HepG2 (cell line): ENCODE data around the gene CAB39. TPM values are rescaled to one million over a fixed set of nuclear protein-coding genes. Genes with fewer than 3 reads are reported as not detected.

ENCODE experiments used
- BRF2 ChIP-seq: sonication (generic); formaldehyde crosslinking; IDR thresholded peaks from 2 replicates; pipeline ENCODE4 v1.8.1; 2022; ENCODE audit warnings: mild to moderate bottlenecking, missing genetic modification reagents
- CAMTA2 ChIP-seq: sonication (generic); formaldehyde crosslinking; IDR thresholded peaks from 2 replicates; pipeline ENCODE4 v1.4.0; 2020; ENCODE audit warnings: mild to moderate bottlenecking, missing genetic modification reagents, borderline replicate concordance
- GABPB1 ChIP-seq: IDR thresholded peaks from 2 replicates; pipeline ENCODE4 v1.6.1; 2016; ENCODE audit warnings: mild to moderate bottlenecking, missing genetic modification reagents, moderate library complexity, missing compliant biosample characterization
- HNRNPK ChIP-seq: fragments of 200-400 bp; formaldehyde crosslinking; IDR thresholded peaks from 2 replicates; pipeline ENCODE4 v1.6.1; 2018; ENCODE audit warnings: low read length, low read depth, moderate library complexity, mild to moderate bottlenecking; ENCODE audit not compliant: poor library complexity, severe bottlenecking
- HNRNPL ChIP-seq: fragments of 200-400 bp; formaldehyde crosslinking; IDR thresholded peaks from 2 replicates; pipeline ENCODE4 v1.6.1; 2017; ENCODE audit warnings: mild to moderate bottlenecking, low read depth, low read length
- MAZ ChIP-seq, 2 experiments: sonication (generic) in 1 of 2; formaldehyde crosslinking in 1 of 2; IDR thresholded peaks; 2 replicates each; pipeline versions ENCODE4 v1.5.0 to v1.6.1; 2012 to 2020; ENCODE audit warnings: low read depth in 2 of 2, mild to moderate bottlenecking in 2 of 2, borderline replicate concordance in 1 of 2, improper control_type of control experiment in 1 of 2, low read length in 1 of 2, missing genetic modification reagents in 1 of 2, moderate library complexity in 1 of 2
- PTBP1 ChIP-seq: fragments of 200-400 bp; formaldehyde crosslinking; IDR thresholded peaks from 2 replicates; pipeline ENCODE4 v1.6.1; 2018; ENCODE audit warnings: low read length, low read depth; ENCODE audit not compliant: poor library complexity, severe bottlenecking
- SMYD3 ChIP-seq: sonication (generic); formaldehyde crosslinking; IDR thresholded peaks from 2 replicates; pipeline ENCODE4 v1.8.1; 2023; ENCODE audit warnings: mild to moderate bottlenecking, missing genetic modification reagents
- TAF1 ChIP-seq: sonication (generic); formaldehyde crosslinking; IDR thresholded peaks from 2 replicates; pipeline ENCODE4 v1.4.0; 2020; ENCODE audit warnings: missing genetic modification reagents
- TFDP1 ChIP-seq: IDR thresholded peaks from 2 replicates; pipeline ENCODE4 v1.6.1; 2016; ENCODE audit warnings: missing compliant biosample characterization, missing genetic modification reagents, borderline replicate concordance
- ZNF333 ChIP-seq: sonication (generic); formaldehyde crosslinking; IDR thresholded peaks from 2 replicates; pipeline ENCODE4 v1.4.0; 2020; ENCODE audit warnings: mild to moderate bottlenecking, missing genetic modification reagents, borderline replicate concordance
- ZNF335 ChIP-seq: sonication (generic); formaldehyde crosslinking; IDR thresholded peaks from 2 replicates; pipeline ENCODE4 v1.4.0; 2020; ENCODE audit warnings: missing genetic modification reagents
- ZNF772 ChIP-seq: sonication (generic); formaldehyde crosslinking; IDR thresholded peaks from 2 replicates; pipeline ENCODE4 v1.5.0; 2020; ENCODE audit warnings: mild to moderate bottlenecking, missing genetic modification reagents
- ZNF883 ChIP-seq: sonication (generic); formaldehyde crosslinking; IDR thresholded peaks from 2 replicates; pipeline ENCODE4 v1.5.1; 2020; ENCODE audit warnings: mild to moderate bottlenecking, missing genetic modification reagents; ENCODE audit errors: not compliant biosample characterization
- polyA plus RNA-seq, 8 experiments: library from polyadenylated mRNA; depleted of rRNA in 3 of 8; stranded (reverse) in 7 of 8; unstranded in 1 of 8; fragments of >200 nt; fragmentation: Illumina TruSeq in 4 of 8; extraction: Trizol in 4 of 8; gene quantifications; 2 replicates each; pipeline versions ENCODE4 v1.2.1 to v1.2.3, GENCODE V29; 2011 to 2016; ENCODE audit warnings: low read depth in 4 of 8, missing spikeins in 1 of 8, mixed read lengths in 1 of 8; ENCODE audit not compliant: insufficient read depth in 1 of 8
- total RNA-seq, 5 experiments: library from RNA; depleted of rRNA; stranded (reverse); fragments of >200 nt; fragmentation: Illumina TruSeq; extraction: Trizol; gene quantifications; 2 replicates each; pipeline ENCODE4 v1.2.3, GENCODE V29; 2016; ENCODE audit warnings: low read depth in 1 of 5
- TF ChIP-seq, protein P1 (sequence below): sonication (generic); formaldehyde crosslinking; IDR thresholded peaks from 2 replicates; pipeline ENCODE4 v1.5.1; 2020; ENCODE audit warnings: mild to moderate bottlenecking, missing genetic modification reagents, moderate library complexity
- TF ChIP-seq, protein P2 (sequence below): IDR thresholded peaks from 2 replicates; pipeline ENCODE4 v1.6.1; 2012; ENCODE audit warnings: inconsistent platforms
- TF ChIP-seq, protein P3 (sequence below): sonication (generic); formaldehyde crosslinking; IDR thresholded peaks from 2 replicates; pipeline ENCODE4 v1.5.0; 2020; ENCODE audit warnings: mild to moderate bottlenecking, missing genetic modification reagents

Gene CAB39
- total and polyA plus RNA-seq, 2 of the 13 experiments (the other 11 are each of a cell fraction or from before 2014, with no cell fraction given), result 19.3 to 45.3 TPM

DNA sequence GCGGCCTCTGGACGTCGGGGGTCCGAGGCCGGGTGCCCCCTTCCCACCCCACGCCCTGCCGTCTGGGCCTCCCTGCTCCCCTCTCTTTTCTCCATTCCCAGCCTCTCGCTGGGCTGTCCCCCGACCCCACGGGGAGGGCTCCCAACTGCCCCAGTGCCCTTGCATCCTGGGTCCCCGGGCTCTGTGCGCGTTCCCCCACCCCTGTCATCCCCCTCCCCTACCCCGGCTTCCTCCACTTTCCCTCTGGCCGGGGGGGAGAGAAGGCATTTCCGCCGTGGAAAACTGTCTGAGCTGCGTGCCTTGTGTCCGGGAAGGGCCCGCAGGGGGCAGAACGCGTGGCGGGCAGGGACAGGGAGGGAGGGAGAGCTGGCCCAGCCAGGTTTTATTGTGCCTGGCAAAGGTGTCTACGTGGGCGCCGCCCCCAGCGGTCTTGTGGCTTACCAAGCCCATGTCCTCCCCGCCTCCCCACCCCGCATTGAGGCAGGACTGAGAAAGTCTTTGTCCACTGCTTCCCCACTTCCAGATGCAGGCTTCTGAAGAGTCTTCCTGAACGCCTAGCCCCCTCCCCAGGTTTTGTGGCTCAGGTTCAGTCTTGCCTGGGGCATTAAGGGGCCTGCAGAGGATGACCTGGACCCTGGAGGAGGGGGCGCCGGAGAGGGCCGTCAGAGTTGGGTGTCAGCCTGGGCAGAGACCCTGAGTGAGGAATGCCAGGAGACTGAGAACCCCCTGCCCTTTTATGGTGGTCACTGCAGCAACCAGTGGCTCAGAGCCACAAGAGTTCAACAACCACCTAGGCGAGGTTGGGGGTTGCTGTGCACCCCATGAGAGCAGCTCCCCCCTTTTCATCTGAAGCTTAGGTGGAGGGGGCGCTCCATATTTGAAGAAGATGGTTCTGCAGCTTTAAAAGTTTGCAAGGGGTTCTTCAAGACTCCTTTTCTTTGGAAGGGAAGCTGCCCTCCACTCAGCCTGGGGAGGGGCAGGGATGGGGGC is 153.4 kb downstream of the CAB39 start (continued):
- TF ChIP-seq, protein P1, sequence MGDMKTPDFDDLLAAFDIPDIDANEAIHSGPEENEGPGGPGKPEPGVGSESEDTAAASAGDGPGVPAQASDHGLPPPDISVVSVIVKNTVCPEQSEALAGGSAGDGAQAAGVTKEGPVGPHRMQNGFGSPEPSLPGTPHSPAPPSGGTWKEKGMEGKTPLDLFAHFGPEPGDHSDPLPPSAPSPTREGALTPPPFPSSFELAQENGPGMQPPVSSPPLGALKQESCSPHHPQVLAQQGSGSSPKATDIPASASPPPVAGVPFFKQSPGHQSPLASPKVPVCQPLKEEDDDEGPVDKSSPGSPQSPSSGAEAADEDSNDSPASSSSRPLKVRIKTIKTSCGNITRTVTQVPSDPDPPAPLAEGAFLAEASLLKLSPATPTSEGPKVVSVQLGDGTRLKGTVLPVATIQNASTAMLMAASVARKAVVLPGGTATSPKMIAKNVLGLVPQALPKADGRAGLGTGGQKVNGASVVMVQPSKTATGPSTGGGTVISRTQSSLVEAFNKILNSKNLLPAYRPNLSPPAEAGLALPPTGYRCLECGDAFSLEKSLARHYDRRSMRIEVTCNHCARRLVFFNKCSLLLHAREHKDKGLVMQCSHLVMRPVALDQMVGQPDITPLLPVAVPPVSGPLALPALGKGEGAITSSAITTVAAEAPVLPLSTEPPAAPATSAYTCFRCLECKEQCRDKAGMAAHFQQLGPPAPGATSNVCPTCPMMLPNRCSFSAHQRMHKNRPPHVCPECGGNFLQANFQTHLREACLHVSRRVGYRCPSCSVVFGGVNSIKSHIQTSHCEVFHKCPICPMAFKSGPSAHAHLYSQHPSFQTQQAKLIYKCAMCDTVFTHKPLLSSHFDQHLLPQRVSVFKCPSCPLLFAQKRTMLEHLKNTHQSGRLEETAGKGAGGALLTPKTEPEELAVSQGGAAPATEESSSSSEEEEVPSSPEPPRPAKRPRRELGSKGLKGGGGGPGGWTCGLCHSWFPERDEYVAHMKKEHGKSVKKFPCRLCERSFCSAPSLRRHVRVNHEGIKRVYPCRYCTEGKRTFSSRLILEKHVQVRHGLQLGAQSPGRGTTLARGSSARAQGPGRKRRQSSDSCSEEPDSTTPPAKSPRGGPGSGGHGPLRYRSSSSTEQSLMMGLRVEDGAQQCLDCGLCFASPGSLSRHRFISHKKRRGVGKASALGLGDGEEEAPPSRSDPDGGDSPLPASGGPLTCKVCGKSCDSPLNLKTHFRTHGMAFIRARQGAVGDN, result peak; percentile 50; the same call in 1 of the 2 replicates
- TF ChIP-seq TAF1 (CRISPR knock-in tag), result peak; percentile 19; the same call in 1 of the 2 replicates
- TF ChIP-seq TFDP1 (CRISPR knock-in tag), result peak; percentile 23; the same call in 1 of the 2 replicates
- 0 out of 2 replicates have a peak, but pooled peaks have one; percentile 33 for TF ChIP-seq ZNF335
- TF ChIP-seq, protein P2, sequence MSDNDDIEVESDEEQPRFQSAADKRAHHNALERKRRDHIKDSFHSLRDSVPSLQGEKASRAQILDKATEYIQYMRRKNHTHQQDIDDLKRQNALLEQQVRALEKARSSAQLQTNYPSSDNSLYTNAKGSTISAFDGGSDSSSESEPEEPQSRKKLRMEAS, result peak; percentile 48; the same call in 1 of the 2 replicates
- TF ChIP-seq HNRNPL, result peak; percentile 71; the same call in 1 of the 2 replicates
- TF ChIP-seq, protein P3, sequence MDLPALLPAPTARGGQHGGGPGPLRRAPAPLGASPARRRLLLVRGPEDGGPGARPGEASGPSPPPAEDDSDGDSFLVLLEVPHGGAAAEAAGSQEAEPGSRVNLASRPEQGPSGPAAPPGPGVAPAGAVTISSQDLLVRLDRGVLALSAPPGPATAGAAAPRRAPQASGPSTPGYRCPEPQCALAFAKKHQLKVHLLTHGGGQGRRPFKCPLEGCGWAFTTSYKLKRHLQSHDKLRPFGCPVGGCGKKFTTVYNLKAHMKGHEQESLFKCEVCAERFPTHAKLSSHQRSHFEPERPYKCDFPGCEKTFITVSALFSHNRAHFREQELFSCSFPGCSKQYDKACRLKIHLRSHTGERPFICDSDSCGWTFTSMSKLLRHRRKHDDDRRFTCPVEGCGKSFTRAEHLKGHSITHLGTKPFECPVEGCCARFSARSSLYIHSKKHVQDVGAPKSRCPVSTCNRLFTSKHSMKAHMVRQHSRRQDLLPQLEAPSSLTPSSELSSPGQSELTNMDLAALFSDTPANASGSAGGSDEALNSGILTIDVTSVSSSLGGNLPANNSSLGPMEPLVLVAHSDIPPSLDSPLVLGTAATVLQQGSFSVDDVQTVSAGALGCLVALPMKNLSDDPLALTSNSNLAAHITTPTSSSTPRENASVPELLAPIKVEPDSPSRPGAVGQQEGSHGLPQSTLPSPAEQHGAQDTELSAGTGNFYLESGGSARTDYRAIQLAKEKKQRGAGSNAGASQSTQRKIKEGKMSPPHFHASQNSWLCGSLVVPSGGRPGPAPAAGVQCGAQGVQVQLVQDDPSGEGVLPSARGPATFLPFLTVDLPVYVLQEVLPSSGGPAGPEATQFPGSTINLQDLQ, result no peak
- TF ChIP-seq ZNF333, result 0 out of 2 replicates have a peak, but pooled peaks have one; percentile 28
- TF ChIP-seq BRF2, result 0 out of 2 replicates have a peak, but pooled peaks have one; percentile 30
- no peak for TF ChIP-seq ZNF883 (CRISPR knock-in tag)
- no peak for TF ChIP-seq ZNF772 (CRISPR knock-in tag)
- no peak for TF ChIP-seq PTBP1
- TF ChIP-seq GABPB1 (CRISPR knock-in tag), result peak; percentile 75
- no peak for TF ChIP-seq MAZ (IDR thresholded peaks at IDR 0.05; ENCODE audit: borderline replicate concordance, low read depth, low read length)
- TF ChIP-seq MAZ (CRISPR knock-in tag; IDR thresholded peaks at IDR 0.05; ENCODE audit: low read depth), result peak; percentile 33; the same call in 1 of the 2 replicates
- TF ChIP-seq CAMTA2 (CRISPR knock-in tag), result no peak
- no peak for TF ChIP-seq SMYD3 (CRISPR knock-in tag)
- peak; percentile 92 for TF ChIP-seq HNRNPK
